K562 (cell line): ENCODE data around the gene PAQR6.

Experiments used
- CREB1 ChIP-seq, 2 experiments: sonication (generic) in 1 of 2; formaldehyde crosslinking in 1 of 2; IDR thresholded peaks; 2 replicates each; pipeline versions ENCODE4 v1.6.1 to v1.8.0; 2012 to 2022; ENCODE audit warnings: inconsistent platforms in 1 of 2, mild to moderate bottlenecking in 1 of 2, missing genetic modification reagents in 1 of 2, moderate library complexity in 1 of 2
- CTCF ChIP-seq, 3 experiments: IDR thresholded peaks in 2 of 3; conservative IDR thresholded peaks in 1 of 3; 2 replicates each; pipeline ENCODE4 v1.5.1; 2011 to 2012; ENCODE audit warnings: low read length in 3 of 3, mild to moderate bottlenecking in 3 of 3, control low read depth in 2 of 3, improper control_type of control experiment in 1 of 3, inconsistent platforms in 1 of 3, low read depth in 1 of 3, mixed read lengths in 1 of 3, moderate library complexity in 1 of 3; ENCODE audit not compliant: insufficient read depth in 2 of 3
- E2F4 ChIP-seq: sonication (generic); formaldehyde crosslinking; IDR thresholded peaks from 2 replicates; pipeline ENCODE4 v1.8.0; 2022; ENCODE audit warnings: mild to moderate bottlenecking, low read depth, missing genetic modification reagents
- LCOR ChIP-seq: sonication (generic); formaldehyde crosslinking; IDR thresholded peaks from 2 replicates; pipeline ENCODE4 v1.8.0; 2022; ENCODE audit warnings: mild to moderate bottlenecking, missing genetic modification reagents
- POLR2A ChIP-seq: fragments of 450-650 bp; conservative IDR thresholded peaks from 2 replicates; pipeline ENCODE4 v1.6.1; 2016
- REST ChIP-seq, 2 experiments: fragments of 450-650 bp; formaldehyde crosslinking in 1 of 2; IDR thresholded peaks; 2 replicates each; pipeline versions ENCODE4 v1.4.0 to v1.6.1; 2014 to 2020; ENCODE audit warnings: mild to moderate bottlenecking in 2 of 2, borderline replicate concordance in 1 of 2, low read depth in 1 of 2
- SIRT6 ChIP-seq: IDR thresholded peaks from one replicate; pipeline ENCODE4 v1.6.1; 2012; ENCODE audit warnings: low read depth, mild to moderate bottlenecking, control low read depth, inconsistent platforms, low read length, moderate library complexity
- TAF1 ChIP-seq: IDR thresholded peaks from 2 replicates; pipeline ENCODE4 v1.6.1; 2011; ENCODE audit warnings: mild to moderate bottlenecking, low read length, moderate library complexity; ENCODE audit not compliant: insufficient read depth, control insufficient read depth, severe bottlenecking; ENCODE audit errors: extremely low read depth
- TAL1 ChIP-seq: fragments of 450-650 bp; IDR thresholded peaks from 2 replicates; pipeline ENCODE4 v1.6.1; 2016; ENCODE audit warnings: mild to moderate bottlenecking
- ZNF23 ChIP-seq: fragments of 250-450 bp; sonication (Bioruptor Pico); IDR thresholded peaks from 2 replicates; pipeline ENCODE4 v1.4.0; 2020; ENCODE audit warnings: mild to moderate bottlenecking
- ZNF280A ChIP-seq: fragments of 450-650 bp; IDR thresholded peaks from 2 replicates; pipeline ENCODE4 v1.6.1; 2018; ENCODE audit warnings: mild to moderate bottlenecking, low read depth; ENCODE audit not compliant: partially characterized antibody
- ZNF324 ChIP-seq: fragments of 250-450 bp; sonication (Bioruptor Pico); IDR thresholded peaks from 2 replicates; pipeline ENCODE4 v1.4.0; 2020; ENCODE audit warnings: mild to moderate bottlenecking
- ZNF609 ChIP-seq: sonication (generic); formaldehyde crosslinking; IDR thresholded peaks from 2 replicates; pipeline ENCODE4 v1.8.1; 2023; ENCODE audit warnings: missing genetic modification reagents, mild to moderate bottlenecking, borderline replicate concordance
- ZZZ3 ChIP-seq: fragments of 450-650 bp; IDR thresholded peaks from 2 replicates; pipeline ENCODE4 v1.6.1; 2016; ENCODE audit warnings: antibody characterized with exemption, mild to moderate bottlenecking, moderate library complexity

GRCh38 chr1:156198831-156199349 is 49.0 kb downstream of the PAQR6 start:
- TF ChIP-seq CREB1 (IDR thresholded peaks at IDR 0.05) = no peak
- no peak for TF ChIP-seq CREB1 (CRISPR knock-in tag; IDR thresholded peaks at IDR 0.05)
- TF ChIP-seq ZNF23 = no peak
- TF ChIP-seq LCOR (CRISPR knock-in tag) = no peak
- no peak for TF ChIP-seq CTCF (IDR thresholded peaks at IDR 0.05 in 2 of 3, conservative IDR thresholded peaks at IDR 0.05 in 1 of 3; ENCODE audit: insufficient read depth in 2 of 3, low read depth in 1 of 3, low read length in 3 of 3)
- TF ChIP-seq E2F4 (CRISPR knock-in tag) = no peak
- no peak for TF ChIP-seq POLR2A
- no peak for TF ChIP-seq TAF1
- no peak for TF ChIP-seq ZNF609 (CRISPR knock-in tag)
- TF ChIP-seq REST (IDR thresholded peaks at IDR 0.05; ENCODE audit: borderline replicate concordance) = no peak
- no peak for TF ChIP-seq REST (CRISPR knock-in tag; IDR thresholded peaks at IDR 0.05; ENCODE audit: low read depth)
- no peak for TF ChIP-seq ZNF324 (CRISPR knock-in tag)
- TF ChIP-seq TAL1 = no peak
- no peak for TF ChIP-seq ZZZ3
- no peak for TF ChIP-seq ZNF280A
- no peak for TF ChIP-seq SIRT6
